ENCODE results near the gene NPDC1.
A peak's percentile ranks its signal among the peaks of the same experiment; 100 is the strongest.
"Not testable (repeated sequence)": the region's sequence is repeated elsewhere in the genome, so short reads cannot be mapped to it uniquely, and the experiment has no call there.

The NPDC1 gene

GRCh38 chr9:137065336-137065967 lies 19.5 kb upstream of the NPDC1 start:
- Histone ChIP-seq H3K27ac (ENCODE audit: insufficient read depth, low read length, poor library complexity, severe bottlenecking) (no peak overlapping the region), H3K36me3 (ENCODE audit: control insufficient read depth, insufficient read depth, low read length) (no peaks in the 10 kb centered on the region), H3K4me1 (ENCODE audit: control insufficient read depth, insufficient read depth, low read length, poor library complexity, severe bottlenecking) (peaks cover 5% of the 10 kb centered on the region), H3K27me3 (replicated peaks; ENCODE audit: control insufficient read depth, insufficient read depth, low read length, poor library complexity, severe bottlenecking) (no peaks in the 10 kb centered on the region), H3K9me3 (ENCODE audit: control insufficient read depth, low read length) (no peaks in the 10 kb centered on the region), H3K4me3 (ENCODE audit: insufficient read depth, low read depth, low read length, poor library complexity, severe bottlenecking) (no peak overlapping the region)
- DNase-seq = no peak

- H3K4me1 ChIP-seq (ENCODE audit: control insufficient read depth, insufficient read depth, low read length, poor library complexity, severe bottlenecking) = peaks cover 5% of the 10 kb centered on the region
- no peak for DNase-seq
- H3K9me3 ChIP-seq (ENCODE audit: control insufficient read depth, low read length) = no peaks in the 10 kb centered on the region
- no peak overlapping the region for H3K4me3 ChIP-seq (ENCODE audit: insufficient read depth, low read depth, low read length, poor library complexity, severe bottlenecking)
- H3K36me3 ChIP-seq (ENCODE audit: control insufficient read depth, insufficient read depth, low read length) = no peaks in the 10 kb centered on the region
- H3K27me3 ChIP-seq (replicated peaks; ENCODE audit: control insufficient read depth, insufficient read depth, low read length, poor library complexity, severe bottlenecking) = no peaks in the 10 kb centered on the region
- H3K27ac ChIP-seq (ENCODE audit: insufficient read depth, low read length, poor library complexity, severe bottlenecking) = no peak overlapping the region
Measured at GRCh38 chr9:137064880-137065164, 18.8 kb upstream of the NPDC1 start.

GRCh38 chr9:137064027-137064879 lies 18.3 kb upstream of the NPDC1 start:
- Histone ChIP-seq H3K4me1 (ENCODE audit: control insufficient read depth, insufficient read depth, low read length, poor library complexity, severe bottlenecking) (peaks cover under 1% of the 10 kb centered on the region), H3K9me3 (ENCODE audit: control insufficient read depth, low read length) (no peaks in the 10 kb centered on the region), H3K36me3 (ENCODE audit: control insufficient read depth, insufficient read depth, low read length) (no peaks in the 10 kb centered on the region), H3K27me3 (replicated peaks; ENCODE audit: control insufficient read depth, insufficient read depth, low read length, poor library complexity, severe bottlenecking) (no peaks in the 10 kb centered on the region), H3K27ac (ENCODE audit: insufficient read depth, low read length, poor library complexity, severe bottlenecking) (no peak overlapping the region), H3K4me3 (ENCODE audit: insufficient read depth, low read depth, low read length, poor library complexity, severe bottlenecking) (no peak overlapping the region)
- peak in 1 of 3 donors; percentile 42 for DNase-seq

DNA sequence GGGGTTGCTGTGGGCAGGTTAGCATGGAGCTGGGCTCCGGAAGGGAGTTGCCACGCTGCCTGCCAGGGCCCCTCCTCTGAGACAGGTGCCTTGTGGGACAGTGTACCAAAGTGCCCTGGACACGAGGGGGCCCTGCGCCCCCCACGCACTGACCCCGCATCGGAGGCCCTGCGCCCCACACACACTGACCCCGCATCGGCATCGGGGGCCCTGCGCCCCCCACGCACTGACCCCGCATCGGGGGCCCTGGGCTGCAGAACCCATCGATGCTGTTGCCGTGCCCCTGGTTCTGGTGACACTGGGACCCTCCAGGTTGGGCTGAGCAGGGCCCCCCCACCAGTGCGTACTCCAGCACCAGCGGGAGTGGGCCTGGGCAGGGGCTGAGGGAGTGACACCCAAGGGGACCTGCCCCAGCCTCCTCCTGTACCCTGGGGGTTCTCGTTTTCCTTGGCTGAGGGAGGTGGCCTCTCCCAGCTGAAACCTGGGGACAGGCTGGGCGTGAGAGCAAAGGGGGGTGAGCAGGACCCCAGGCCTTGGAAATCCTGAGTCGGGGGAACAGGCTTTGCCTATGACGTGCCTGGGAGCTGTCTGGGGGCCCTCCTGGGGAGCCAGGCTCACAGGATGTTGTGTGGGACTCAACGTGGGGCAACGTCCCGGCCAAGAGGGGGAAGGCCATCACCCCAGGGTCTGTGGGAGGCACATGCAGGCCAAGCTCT lies 17.5 kb upstream of the NPDC1 start:
- no peaks in the 10 kb centered on the region for H3K36me3 ChIP-seq (ENCODE audit: control insufficient read depth, insufficient read depth, low read length)
- no peaks in the 10 kb centered on the region for H3K9me3 ChIP-seq (ENCODE audit: control insufficient read depth, low read length)
- no peak overlapping the region for H3K27ac ChIP-seq (ENCODE audit: insufficient read depth, low read length, poor library complexity, severe bottlenecking)
- DNase-seq = no peak
- H3K4me3 ChIP-seq (ENCODE audit: insufficient read depth, low read depth, low read length, poor library complexity, severe bottlenecking) = no peak overlapping the region
- H3K4me1 ChIP-seq (ENCODE audit: control insufficient read depth, insufficient read depth, low read length, poor library complexity, severe bottlenecking) = no peaks in the 10 kb centered on the region
- no peaks in the 10 kb centered on the region for H3K27me3 ChIP-seq (replicated peaks; ENCODE audit: control insufficient read depth, insufficient read depth, low read length, poor library complexity, severe bottlenecking)

DNA sequence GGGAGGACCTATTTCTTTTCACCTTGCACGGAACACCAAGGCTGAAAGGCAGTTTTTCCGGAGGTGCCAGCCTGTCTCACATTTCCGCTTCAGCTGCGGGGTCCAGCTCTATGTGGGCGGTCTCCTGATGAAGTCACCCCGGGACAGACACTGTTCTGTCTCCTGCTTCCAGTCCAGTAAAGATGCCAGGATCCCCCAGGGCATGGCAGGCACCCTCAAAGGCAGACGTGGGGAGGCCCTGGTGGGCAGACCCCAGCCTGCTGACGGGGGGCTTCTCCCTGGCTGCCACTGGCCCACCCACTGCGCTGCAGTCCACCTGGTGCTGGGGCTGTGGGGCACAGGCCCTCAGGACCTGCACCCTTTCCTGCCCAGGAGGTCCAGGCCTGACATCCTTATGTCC lies 16.8 kb upstream of the NPDC1 start:
- not testable (repeated sequence) for H3K27me3 ChIP-seq (replicated peaks; ENCODE audit: control insufficient read depth, insufficient read depth, low read length, poor library complexity, severe bottlenecking); H3K4me1 ChIP-seq (ENCODE audit: control insufficient read depth, insufficient read depth, low read length, poor library complexity, severe bottlenecking)

DNA sequence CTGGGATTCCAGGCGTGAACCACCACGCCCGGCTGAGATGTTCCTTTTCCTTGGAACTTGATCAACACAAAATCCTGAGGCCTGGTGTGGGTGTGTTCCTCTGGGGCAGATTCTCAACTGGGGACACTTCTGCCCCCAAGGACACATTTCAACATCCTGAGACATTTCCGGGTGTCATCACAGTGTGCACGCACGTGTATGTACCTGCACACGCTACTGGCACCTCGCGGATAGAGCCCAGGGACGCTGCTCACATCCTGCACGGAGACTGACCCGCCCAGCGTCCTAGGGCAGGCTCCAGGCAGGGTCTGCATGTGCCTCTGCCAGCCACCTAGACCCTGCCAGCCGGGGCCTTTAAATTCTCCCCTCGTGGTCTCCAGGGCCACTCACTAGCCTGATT lies 16.4 kb upstream of the NPDC1 start:
- no peaks in the 10 kb centered on the region for H3K9me3 ChIP-seq (ENCODE audit: control insufficient read depth, low read length)
- H3K36me3 ChIP-seq (ENCODE audit: control insufficient read depth, insufficient read depth, low read length) = no peaks in the 10 kb centered on the region
- H3K4me3 ChIP-seq (ENCODE audit: insufficient read depth, low read depth, low read length, poor library complexity, severe bottlenecking) = no peak overlapping the region
- DNase-seq = no peak
- no peak overlapping the region for H3K27ac ChIP-seq (ENCODE audit: insufficient read depth, low read length, poor library complexity, severe bottlenecking)
- H3K27me3 ChIP-seq (replicated peaks; ENCODE audit: control insufficient read depth, insufficient read depth, low read length, poor library complexity, severe bottlenecking) = no peaks in the 10 kb centered on the region
- H3K4me1 ChIP-seq (ENCODE audit: control insufficient read depth, insufficient read depth, low read length, poor library complexity, severe bottlenecking) = no peaks in the 10 kb centered on the region

More for the DNA sequence above, 16.8 kb upstream of the NPDC1 start:
- H3K9me3 ChIP-seq (ENCODE audit: control insufficient read depth, low read length); DNase-seq; H3K4me3 ChIP-seq (ENCODE audit: insufficient read depth, low read depth, low read length, poor library complexity, severe bottlenecking); H3K36me3 ChIP-seq (ENCODE audit: control insufficient read depth, insufficient read depth, low read length); H3K27ac ChIP-seq (ENCODE audit: insufficient read depth, low read length, poor library complexity, severe bottlenecking): not testable (repeated sequence)

DNA sequence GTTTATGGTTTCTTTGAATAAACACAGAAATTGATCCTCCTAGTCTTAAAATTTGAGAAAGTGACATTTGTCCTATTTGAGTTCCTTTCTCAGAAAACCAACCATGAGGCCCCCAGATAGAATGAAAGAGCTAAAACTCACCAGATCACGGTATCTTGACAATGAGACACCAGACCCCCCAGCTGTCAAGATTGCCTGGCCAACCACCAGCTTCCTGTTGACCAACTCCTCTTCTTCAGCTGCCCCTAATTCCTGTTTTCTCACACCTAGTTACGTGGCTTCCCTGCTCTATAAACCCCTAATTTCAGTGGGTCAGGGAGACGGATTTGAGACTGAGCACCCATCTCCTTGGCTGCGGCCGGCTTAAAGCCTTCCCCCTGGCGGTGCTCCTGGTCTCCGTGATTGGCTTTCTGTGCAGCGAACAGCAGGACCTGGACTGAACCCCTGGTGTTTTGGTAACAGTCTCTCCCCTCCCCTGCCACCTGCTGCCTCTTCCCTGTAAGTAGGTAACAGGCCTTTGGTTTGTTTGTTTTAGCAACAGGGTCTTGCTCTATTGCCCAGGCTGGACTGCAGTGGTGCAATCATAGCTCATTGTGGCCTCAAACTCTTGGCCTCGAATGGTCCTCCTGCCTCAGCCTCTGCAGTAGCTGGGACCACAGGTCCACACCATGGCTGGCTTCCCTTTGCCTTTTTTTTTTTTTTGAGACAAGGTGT lies 12.7 kb upstream of the NPDC1 start:
- no peak overlapping the region for H3K4me3 ChIP-seq (ENCODE audit: insufficient read depth, low read depth, low read length, poor library complexity, severe bottlenecking)
- H3K9me3 ChIP-seq (ENCODE audit: control insufficient read depth, low read length) = no peaks in the 10 kb centered on the region
- H3K27me3 ChIP-seq (replicated peaks; ENCODE audit: control insufficient read depth, insufficient read depth, low read length, poor library complexity, severe bottlenecking) = no peaks in the 10 kb centered on the region
- H3K4me1 ChIP-seq (ENCODE audit: control insufficient read depth, insufficient read depth, low read length, poor library complexity, severe bottlenecking) = peaks cover under 1% of the 10 kb centered on the region
- DNase-seq = no peak
- no peak overlapping the region for H3K27ac ChIP-seq (ENCODE audit: insufficient read depth, low read length, poor library complexity, severe bottlenecking)
- H3K36me3 ChIP-seq (ENCODE audit: control insufficient read depth, insufficient read depth, low read length) = no peaks in the 10 kb centered on the region

DNA sequence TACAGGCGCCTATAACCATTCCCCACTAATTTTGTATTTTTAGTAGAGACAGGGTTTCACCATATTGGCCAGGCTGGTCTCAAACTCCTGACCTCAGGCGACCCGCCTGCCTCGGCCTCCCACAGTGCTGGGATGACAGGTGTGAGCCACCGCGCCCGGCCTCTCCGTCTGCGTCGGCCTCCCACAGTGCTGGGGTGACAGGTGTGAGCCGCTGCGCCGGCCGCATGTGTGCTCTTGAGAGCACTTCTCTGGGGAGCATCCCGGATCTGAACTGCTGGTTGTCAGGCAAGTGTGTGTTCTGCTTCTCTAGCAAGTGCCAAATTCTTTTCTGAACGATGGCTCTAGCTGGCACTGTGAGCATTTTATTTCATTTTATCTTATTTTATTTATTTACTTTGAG lies 11.6 kb upstream of the NPDC1 start:
- Histone ChIP-seq H3K9me3 (ENCODE audit: control insufficient read depth, low read length) (no peaks in the 10 kb centered on the region), H3K27ac (ENCODE audit: insufficient read depth, low read length, poor library complexity, severe bottlenecking) (no peak overlapping the region), H3K36me3 (ENCODE audit: control insufficient read depth, insufficient read depth, low read length) (no peaks in the 10 kb centered on the region), H3K27me3 (replicated peaks; ENCODE audit: control insufficient read depth, insufficient read depth, low read length, poor library complexity, severe bottlenecking) (no peaks in the 10 kb centered on the region), H3K4me1 (ENCODE audit: control insufficient read depth, insufficient read depth, low read length, poor library complexity, severe bottlenecking) (peaks cover 10% of the 10 kb centered on the region), H3K4me3 (ENCODE audit: insufficient read depth, low read depth, low read length, poor library complexity, severe bottlenecking) (no peak overlapping the region)
- DNase-seq = no peak

DNA sequence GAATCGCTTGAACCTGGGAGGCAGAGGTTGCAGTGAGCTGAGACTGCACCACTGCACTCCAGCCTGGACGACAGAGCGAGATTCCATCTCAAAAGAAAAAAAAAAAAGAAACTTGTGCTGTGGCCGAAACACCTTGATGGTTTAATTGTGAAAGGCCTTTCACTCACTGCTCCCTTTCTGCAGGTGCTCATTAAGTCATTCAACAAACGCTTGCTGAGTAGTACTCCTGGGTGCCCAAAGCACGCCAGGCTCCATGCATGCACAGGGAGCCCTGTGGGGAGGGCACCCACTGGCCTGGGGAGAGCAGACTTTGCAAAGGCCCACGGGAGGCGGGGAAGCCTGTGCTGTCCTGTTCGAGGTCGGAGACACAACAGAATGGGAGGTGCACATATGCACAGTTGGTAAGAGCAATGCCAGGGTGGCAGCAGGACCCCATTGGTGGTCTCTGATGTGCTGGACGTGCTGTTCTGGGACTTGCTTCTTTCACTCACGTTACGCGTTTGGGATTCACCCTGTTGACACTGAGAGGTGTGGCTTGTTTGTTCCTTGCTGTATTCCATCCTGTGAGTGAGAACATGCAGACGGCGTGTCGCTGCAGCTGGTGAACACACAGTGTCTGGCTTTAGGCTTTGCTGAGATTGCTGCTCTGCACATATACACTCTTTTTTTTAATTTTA lies 10.9 kb upstream of the NPDC1 start:
- peaks cover 10% of the 10 kb centered on the region for H3K4me1 ChIP-seq (ENCODE audit: control insufficient read depth, insufficient read depth, low read length, poor library complexity, severe bottlenecking)
- H3K27ac ChIP-seq (ENCODE audit: insufficient read depth, low read length, poor library complexity, severe bottlenecking) = no peak overlapping the region
- no peak for DNase-seq
- no peaks in the 10 kb centered on the region for H3K36me3 ChIP-seq (ENCODE audit: control insufficient read depth, insufficient read depth, low read length)
- no peaks in the 10 kb centered on the region for H3K9me3 ChIP-seq (ENCODE audit: control insufficient read depth, low read length)
- no peak overlapping the region for H3K4me3 ChIP-seq (ENCODE audit: insufficient read depth, low read depth, low read length, poor library complexity, severe bottlenecking)
- H3K27me3 ChIP-seq (replicated peaks; ENCODE audit: control insufficient read depth, insufficient read depth, low read length, poor library complexity, severe bottlenecking) = peaks cover 6% of the 10 kb centered on the region

All from effector memory CD4-positive, alpha-beta T cell (primary cell).